GM21717 (cell line): ENCODE data around the gene CFLAR.
"Not testable (repeated sequence)": the region's sequence is repeated elsewhere in the genome, so short reads cannot be mapped to it uniquely, and the experiment has no call there.

Source experiments
- ATAC-seq: cut with Tn5 transposase; IDR thresholded peaks from one replicate; pipeline ENCODE4 v1.9.1; 2021; ENCODE audit warnings: mild to moderate bottlenecking, moderate library complexity; ENCODE audit not compliant: unreplicated experiment

Gene CFLAR

GRCh38 chr2:201118121-201118960, 2.4 kb downstream of the CFLAR start:
- peak; percentile 42 for ATAC-seq

GRCh38 chr2:201118961-201119854, 3.2 kb downstream of the CFLAR start:
- no peak for ATAC-seq

GRCh38 chr2:201122276-201122675, 6.3 kb downstream of the CFLAR start:
- ATAC-seq: no peak

- ATAC-seq: peak; percentile 17
These were observed 10.6 kb downstream of the CFLAR start for GRCh38 chr2:201126308-201127151.

- no peak for ATAC-seq
These were observed 11.2 kb downstream of the CFLAR start for GRCh38 chr2:201127152-201127511.

- no peak for ATAC-seq
These were observed 11.6 kb downstream of the CFLAR start for GRCh38 chr2:201127570-201127969.

- ATAC-seq: no peak
These were observed 12.1 kb downstream of the CFLAR start for GRCh38 chr2:201128033-201128432.

- ATAC-seq: no peak
These were observed 13.1 kb downstream of the CFLAR start for GRCh38 chr2:201128933-201129505.

- no peak for ATAC-seq
These were observed 14.7 kb downstream of the CFLAR start for GRCh38 chr2:201130524-201131186.

- ATAC-seq: no peak
These were observed 16.6 kb downstream of the CFLAR start for GRCh38 chr2:201132518-201132917.

- ATAC-seq: no peak
These were observed 19.4 kb downstream of the CFLAR start for GRCh38 chr2:201135386-201135785.

GRCh38 chr2:201136889-201137321, 20.9 kb downstream of the CFLAR start:
- no peak for ATAC-seq

GRCh38 chr2:201137505-201138400, 21.8 kb downstream of the CFLAR start:
- no peak for ATAC-seq

- no peak for ATAC-seq
These were observed 22.5 kb downstream of the CFLAR start for GRCh38 chr2:201138401-201138970.

GRCh38 chr2:201138986-201139781, 23.2 kb downstream of the CFLAR start:
- not testable (repeated sequence) for ATAC-seq

- no peak for ATAC-seq
These were observed 24.1 kb downstream of the CFLAR start for GRCh38 chr2:201139836-201140604.
